Transverse colon (tissue), 3 donors: ENCODE data around the gene ZNF79.

ENCODE experiments used
- EP300 ChIP-seq: sonication (generic); formaldehyde crosslinking; IDR thresholded peaks from one replicate; pipeline ENCODE4 v1.6.1; 2017; ENCODE audit warnings: antibody characterized with exemption, low read depth
- POLR2A ChIP-seq: fragments of 450-650 bp; IDR thresholded peaks from one replicate; pipeline ENCODE4 v1.6.1; 2016; ENCODE audit warnings: antibody characterized with exemption, mild to moderate bottlenecking, moderate library complexity
- TF ChIP-seq, protein P1 (sequence below), 5 experiments: fragments of 200-600 bp in 3 of 5; fragments of 450-650 bp in 2 of 5; sonication (generic) in 3 of 5; IDR thresholded peaks; 1 replicate in 2 of 5; 2 replicates in 3 of 5; pipeline ENCODE4 v1.5.1; 2016 to 2017; ENCODE audit warnings: antibody characterized with exemption in 5 of 5, inconsistent platforms in 3 of 5, mild to moderate bottlenecking in 2 of 5, moderate library complexity in 1 of 5

DNA sequence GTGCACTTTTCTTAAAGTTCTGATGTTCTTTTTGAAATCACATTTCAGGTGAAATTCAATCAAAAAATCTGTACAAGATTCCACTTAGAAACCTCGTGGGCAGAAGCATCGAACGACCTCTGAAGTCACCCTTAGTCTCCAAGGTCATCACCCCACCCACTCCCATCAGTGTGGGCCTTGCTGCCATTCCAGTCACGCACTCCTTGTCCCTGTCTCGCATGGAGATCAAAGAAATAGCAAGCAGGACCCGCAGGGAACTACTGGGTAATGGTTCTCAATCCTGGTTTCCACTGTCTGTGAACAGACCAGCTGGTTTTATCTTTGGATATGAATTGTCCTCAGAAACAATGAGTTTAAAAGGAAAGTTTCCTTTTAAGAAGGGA, 35.3 kb upstream of the ZNF79 start:
- TF ChIP-seq, protein P1, sequence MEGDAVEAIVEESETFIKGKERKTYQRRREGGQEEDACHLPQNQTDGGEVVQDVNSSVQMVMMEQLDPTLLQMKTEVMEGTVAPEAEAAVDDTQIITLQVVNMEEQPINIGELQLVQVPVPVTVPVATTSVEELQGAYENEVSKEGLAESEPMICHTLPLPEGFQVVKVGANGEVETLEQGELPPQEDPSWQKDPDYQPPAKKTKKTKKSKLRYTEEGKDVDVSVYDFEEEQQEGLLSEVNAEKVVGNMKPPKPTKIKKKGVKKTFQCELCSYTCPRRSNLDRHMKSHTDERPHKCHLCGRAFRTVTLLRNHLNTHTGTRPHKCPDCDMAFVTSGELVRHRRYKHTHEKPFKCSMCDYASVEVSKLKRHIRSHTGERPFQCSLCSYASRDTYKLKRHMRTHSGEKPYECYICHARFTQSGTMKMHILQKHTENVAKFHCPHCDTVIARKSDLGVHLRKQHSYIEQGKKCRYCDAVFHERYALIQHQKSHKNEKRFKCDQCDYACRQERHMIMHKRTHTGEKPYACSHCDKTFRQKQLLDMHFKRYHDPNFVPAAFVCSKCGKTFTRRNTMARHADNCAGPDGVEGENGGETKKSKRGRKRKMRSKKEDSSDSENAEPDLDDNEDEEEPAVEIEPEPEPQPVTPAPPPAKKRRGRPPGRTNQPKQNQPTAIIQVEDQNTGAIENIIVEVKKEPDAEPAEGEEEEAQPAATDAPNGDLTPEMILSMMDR (IDR thresholded peaks at IDR 0.05): no peak
- TF ChIP-seq EP300: no peak
- TF ChIP-seq POLR2A: no peak
